ENCODE measurements around the gene BNIPL. TPM values are rescaled to one million over a fixed set of nuclear protein-coding genes. Genes with fewer than 3 reads are reported as not detected.

Gene BNIPL
- polyA plus RNA-seq, 1 donor (not counting 4 experiments of a cell fraction or from before 2014, with no cell fraction given) = 9.8 TPM

DNA sequence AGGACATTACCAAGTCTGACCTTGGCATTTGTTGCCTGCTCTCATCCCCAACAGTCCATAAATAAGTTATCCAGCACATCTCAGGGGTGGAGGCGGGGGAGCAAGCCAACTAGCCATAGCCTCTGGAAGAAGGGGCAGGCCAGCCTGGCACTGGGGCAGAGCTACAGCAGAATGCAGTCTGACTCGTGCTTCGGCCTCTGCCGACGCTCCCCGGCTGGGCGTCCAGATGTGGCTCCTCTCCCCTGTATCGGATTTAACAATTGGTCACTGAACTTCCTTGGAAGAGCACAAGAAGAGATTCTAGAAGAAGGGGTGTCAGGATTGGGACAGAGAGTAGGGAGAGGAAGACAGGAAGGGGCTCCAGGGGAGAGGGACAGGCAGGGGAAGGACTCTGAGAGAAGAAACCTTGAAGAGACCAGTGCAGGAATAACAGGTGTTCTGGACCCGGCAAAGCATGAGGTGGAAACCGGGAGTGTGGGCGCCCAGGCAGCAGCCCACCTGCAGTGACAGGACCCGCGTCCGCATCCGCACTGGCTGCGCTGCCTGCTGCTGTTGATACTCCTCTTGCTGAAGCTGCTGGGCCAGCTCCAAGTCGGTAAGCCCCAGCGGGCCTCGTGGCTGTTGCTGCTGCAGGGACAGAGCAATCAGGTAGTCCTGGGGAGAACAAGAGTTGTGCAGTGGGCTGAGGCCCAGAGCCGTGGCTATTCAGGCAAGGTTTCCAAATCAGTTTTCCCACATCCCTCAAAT, 39.1 kb upstream of the BNIPL start:
- no peaks in the 10 kb centered on the region for H3K27me3 ChIP-seq (ENCODE audit: control insufficient read depth, extremely low read depth, insufficient read depth, low read length)
- DNase-seq (ENCODE audit: low read depth, low spot score) (no peak), FAIRE-seq (no peak)
- no peaks in the 10 kb centered on the region for H4K20me1 ChIP-seq (ENCODE audit: control insufficient read depth, extremely low read depth, insufficient read depth, low read length)
- TF ChIP-seq, protein P1, sequence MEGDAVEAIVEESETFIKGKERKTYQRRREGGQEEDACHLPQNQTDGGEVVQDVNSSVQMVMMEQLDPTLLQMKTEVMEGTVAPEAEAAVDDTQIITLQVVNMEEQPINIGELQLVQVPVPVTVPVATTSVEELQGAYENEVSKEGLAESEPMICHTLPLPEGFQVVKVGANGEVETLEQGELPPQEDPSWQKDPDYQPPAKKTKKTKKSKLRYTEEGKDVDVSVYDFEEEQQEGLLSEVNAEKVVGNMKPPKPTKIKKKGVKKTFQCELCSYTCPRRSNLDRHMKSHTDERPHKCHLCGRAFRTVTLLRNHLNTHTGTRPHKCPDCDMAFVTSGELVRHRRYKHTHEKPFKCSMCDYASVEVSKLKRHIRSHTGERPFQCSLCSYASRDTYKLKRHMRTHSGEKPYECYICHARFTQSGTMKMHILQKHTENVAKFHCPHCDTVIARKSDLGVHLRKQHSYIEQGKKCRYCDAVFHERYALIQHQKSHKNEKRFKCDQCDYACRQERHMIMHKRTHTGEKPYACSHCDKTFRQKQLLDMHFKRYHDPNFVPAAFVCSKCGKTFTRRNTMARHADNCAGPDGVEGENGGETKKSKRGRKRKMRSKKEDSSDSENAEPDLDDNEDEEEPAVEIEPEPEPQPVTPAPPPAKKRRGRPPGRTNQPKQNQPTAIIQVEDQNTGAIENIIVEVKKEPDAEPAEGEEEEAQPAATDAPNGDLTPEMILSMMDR (optimal IDR thresholded peaks at IDR 0.05 in 1 of 3, IDR thresholded peaks at IDR 0.05 in 1 of 3, conservative IDR thresholded peaks at IDR 0.05 in 1 of 3; ENCODE audit: extremely low read depth in 1 of 3, insufficient read depth in 2 of 3, low read length in 3 of 3) = no peak
- TF ChIP-seq EZH2 (IDR thresholded peaks at IDR 0.05; ENCODE audit: low read length) = no peak
- H3K4me3 ChIP-seq (ENCODE audit: control insufficient read depth in 2 of 3, extremely low read depth in 1 of 3, insufficient read depth in 2 of 3, low read depth in 1 of 3, low read length in 3 of 3) = no peak overlapping the region
- no peak overlapping the region for H3K27ac ChIP-seq (ENCODE audit: control insufficient read depth, insufficient read depth, low read length)
- no peaks in the 10 kb centered on the region for H3K9me3 ChIP-seq (ENCODE audit: control insufficient read depth, low read depth, low read length)
- no peak overlapping the region for H3K9ac ChIP-seq (ENCODE audit: control insufficient read depth, extremely low read depth, insufficient read depth, low read length)
- no peak overlapping the region for H3K4me2 ChIP-seq (ENCODE audit: control insufficient read depth, extremely low read depth, insufficient read depth, low read depth, low read length)
- H3K4me1 ChIP-seq (ENCODE audit: control insufficient read depth, extremely low read depth, insufficient read depth, low read length) = peaks cover 13% of the 10 kb centered on the region
- dilution Hi-C loops (cut with MboI; ENCODE audit: extremely low pct_ligation_motif_present, low sequenced_read_pairs) = no loop called here
- no peaks in the 10 kb centered on the region for H3K9me1 ChIP-seq (ENCODE audit: control insufficient read depth, extremely low read depth, insufficient read depth, low read length)
- peaks cover 0 to 2% of the 10 kb centered on the region in 2 experiments for H3K36me3 ChIP-seq (ENCODE audit: control insufficient read depth in 2 of 2, extremely low read depth in 1 of 2, insufficient read depth in 2 of 2, low read length in 2 of 2)
- no peak overlapping the region for H2AFZ ChIP-seq (ENCODE audit: control insufficient read depth, low read length)
- H3K79me2 ChIP-seq (ENCODE audit: control insufficient read depth, insufficient read depth, low read length) = no peaks in the 10 kb centered on the region

DNA sequence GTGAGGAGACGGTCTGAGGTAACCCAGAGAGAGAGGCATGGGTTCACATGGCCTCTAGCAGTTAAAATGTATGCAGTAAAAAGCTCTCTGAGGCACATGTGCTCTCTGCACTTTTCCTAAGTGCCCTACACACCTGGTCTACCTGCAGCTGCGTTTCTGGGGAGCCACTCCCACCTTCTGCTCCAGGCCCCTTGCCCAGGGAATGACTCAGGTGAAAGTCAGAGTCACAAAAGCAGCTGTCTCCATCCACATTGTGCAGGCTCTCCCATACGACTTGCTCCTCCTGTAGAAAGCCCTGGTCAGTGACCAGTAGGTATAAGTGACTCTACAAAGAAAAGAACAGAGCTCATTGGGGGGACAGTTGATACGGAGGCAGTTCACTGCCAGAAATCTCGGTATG, 38.4 kb upstream of the BNIPL start:
- DNase-seq (ENCODE audit: low read depth, low spot score) (no peak), FAIRE-seq (no peak)
- Histone ChIP-seq H3K4me3 (ENCODE audit: control insufficient read depth in 2 of 3, extremely low read depth in 1 of 3, insufficient read depth in 2 of 3, low read depth in 1 of 3, low read length in 3 of 3) (no peak overlapping the region), H3K79me2 (ENCODE audit: control insufficient read depth, insufficient read depth, low read length) (no peaks in the 10 kb centered on the region), H4K20me1 (ENCODE audit: control insufficient read depth, extremely low read depth, insufficient read depth, low read length) (no peaks in the 10 kb centered on the region), H2AFZ (ENCODE audit: control insufficient read depth, low read length) (no peak overlapping the region), H3K9me1 (ENCODE audit: control insufficient read depth, extremely low read depth, insufficient read depth, low read length) (no peaks in the 10 kb centered on the region), H3K9ac (ENCODE audit: control insufficient read depth, extremely low read depth, insufficient read depth, low read length) (no peak overlapping the region), H3K36me3 (ENCODE audit: control insufficient read depth in 2 of 2, extremely low read depth in 1 of 2, insufficient read depth in 2 of 2, low read length in 2 of 2) (peaks cover 0 to 2% of the 10 kb centered on the region in 2 experiments), H3K4me2 (ENCODE audit: control insufficient read depth, extremely low read depth, insufficient read depth, low read depth, low read length) (no peak overlapping the region), H3K9me3 (ENCODE audit: control insufficient read depth, low read depth, low read length) (no peaks in the 10 kb centered on the region), H3K27ac (ENCODE audit: control insufficient read depth, insufficient read depth, low read length) (no peak overlapping the region), H3K27me3 (ENCODE audit: control insufficient read depth, extremely low read depth, insufficient read depth, low read length) (no peaks in the 10 kb centered on the region), H3K4me1 (ENCODE audit: control insufficient read depth, extremely low read depth, insufficient read depth, low read length) (peaks cover 13% of the 10 kb centered on the region)
- dilution Hi-C loops (cut with MboI; ENCODE audit: extremely low pct_ligation_motif_present, low sequenced_read_pairs) = no loop called here
- TF ChIP-seq EZH2 (IDR thresholded peaks at IDR 0.05; ENCODE audit: low read length) = no peak
- TF ChIP-seq, protein P1 (optimal IDR thresholded peaks at IDR 0.05 in 1 of 3, IDR thresholded peaks at IDR 0.05 in 1 of 3, conservative IDR thresholded peaks at IDR 0.05 in 1 of 3; ENCODE audit: extremely low read depth in 1 of 3, insufficient read depth in 2 of 3, low read length in 3 of 3) = no peak

Data from keratinocyte (primary cell).